HG03432 (cell line): Measurements from ENCODE around the gene WASHC1.
"Not testable (repeated sequence)": the region's sequence is repeated elsewhere in the genome, so short reads cannot be mapped to it uniquely, and the experiment has no call there.

Experiments used
- ATAC-seq: cut with Tn5 transposase; IDR thresholded peaks from one replicate; pipeline ENCODE4 v1.9.1; 2021; ENCODE audit warnings: mild to moderate bottlenecking, moderate library complexity; ENCODE audit not compliant: unreplicated experiment

The WASHC1 gene

DNA sequence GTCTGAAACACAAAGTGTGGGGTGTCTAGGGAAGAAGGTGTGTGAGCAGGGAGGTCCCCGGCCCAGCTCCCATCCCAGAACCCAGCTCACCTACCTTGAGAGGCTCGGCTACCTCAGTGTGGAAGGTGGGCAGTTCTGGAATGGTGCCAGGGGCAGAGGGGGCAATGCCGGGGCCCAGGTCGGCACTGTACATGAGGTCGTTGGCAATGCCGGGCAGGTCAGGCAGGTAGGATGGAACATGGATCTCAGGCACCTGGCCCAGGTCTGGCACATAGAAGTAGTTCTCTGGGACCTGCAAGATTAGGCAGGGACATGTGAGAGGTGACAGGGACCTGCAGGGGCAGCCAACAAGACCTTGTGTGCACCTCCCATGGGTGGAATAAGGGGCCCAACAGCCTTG lies 12.4 kb downstream of the WASHC1 start:
- not testable (repeated sequence) for ATAC-seq

DNA sequence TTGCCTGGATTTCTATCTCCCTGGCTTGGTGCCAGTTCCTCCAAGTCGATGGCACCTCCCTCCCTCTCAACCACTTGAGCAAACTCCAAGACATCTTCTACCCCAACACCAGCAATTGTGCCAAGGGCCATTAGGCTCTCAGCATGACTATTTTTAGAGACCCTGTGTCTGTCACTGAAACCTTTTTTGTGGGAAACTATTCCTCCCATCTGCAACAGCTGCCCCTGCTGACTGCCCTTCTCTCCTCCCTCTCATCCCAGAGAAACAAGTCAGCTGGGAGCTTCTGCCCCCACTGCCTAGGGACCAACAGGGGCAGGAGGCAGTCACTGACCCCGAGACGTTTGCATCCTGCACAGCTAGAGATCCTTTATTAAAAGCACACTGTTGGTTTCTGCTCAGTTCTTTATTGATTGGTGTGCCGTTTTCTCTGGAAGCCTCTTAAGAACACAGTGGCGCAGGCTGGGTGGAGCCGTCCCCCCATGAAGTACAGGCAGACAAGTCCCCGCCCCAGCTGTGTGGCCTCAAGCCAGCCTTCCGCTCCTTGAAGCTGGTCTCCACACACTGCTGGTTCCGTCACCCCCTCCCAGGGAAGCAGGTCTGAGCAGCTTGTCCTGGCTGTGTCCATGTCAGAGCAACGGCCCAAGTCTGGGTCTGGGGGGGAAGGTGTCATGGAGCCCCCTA lies 15.0 kb downstream of the WASHC1 start:
- not testable (repeated sequence) for ATAC-seq

DNA sequence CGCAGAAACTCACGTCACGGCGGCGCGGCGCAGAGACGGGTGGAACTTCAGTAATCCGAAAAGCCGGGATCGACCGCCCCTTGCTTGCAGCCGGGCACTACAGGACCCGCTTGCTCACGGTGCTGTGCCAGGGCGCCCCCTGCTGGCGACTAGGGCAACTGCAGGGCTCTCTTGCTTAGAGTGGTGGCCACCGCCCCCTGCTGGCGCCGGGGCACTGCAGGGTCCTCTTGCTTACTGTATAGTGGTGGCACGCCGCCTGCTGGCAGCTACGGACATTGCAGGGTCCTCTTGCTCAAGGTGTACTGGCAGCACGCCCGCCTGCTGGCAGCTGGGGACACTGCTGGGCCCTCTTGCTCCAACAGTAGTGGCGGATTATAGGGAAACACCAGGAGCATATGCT lies 18.1 kb downstream of the WASHC1 start:
- not testable (repeated sequence) for ATAC-seq

DNA sequence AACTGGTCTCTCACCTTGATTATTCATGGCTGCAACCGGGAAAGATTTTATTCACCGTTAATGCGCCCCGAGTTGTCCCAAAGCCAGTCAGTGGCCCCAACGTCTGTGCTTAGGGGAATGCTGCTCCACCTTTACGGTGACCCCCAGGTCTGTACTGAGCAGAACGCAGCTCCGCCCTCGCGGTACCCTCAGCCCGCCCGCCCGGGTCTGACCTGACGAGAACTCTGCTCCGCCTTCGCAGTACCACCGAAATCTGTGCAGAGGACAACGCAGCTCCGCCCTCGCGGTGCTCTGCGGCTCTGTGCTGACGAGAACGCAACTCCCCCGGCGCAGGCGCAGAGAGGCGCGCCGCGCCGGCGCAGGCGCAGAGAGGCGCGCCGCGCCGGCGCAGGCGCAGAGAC lies 18.6 kb downstream of the WASHC1 start:
- ATAC-seq, result not testable (repeated sequence)

DNA sequence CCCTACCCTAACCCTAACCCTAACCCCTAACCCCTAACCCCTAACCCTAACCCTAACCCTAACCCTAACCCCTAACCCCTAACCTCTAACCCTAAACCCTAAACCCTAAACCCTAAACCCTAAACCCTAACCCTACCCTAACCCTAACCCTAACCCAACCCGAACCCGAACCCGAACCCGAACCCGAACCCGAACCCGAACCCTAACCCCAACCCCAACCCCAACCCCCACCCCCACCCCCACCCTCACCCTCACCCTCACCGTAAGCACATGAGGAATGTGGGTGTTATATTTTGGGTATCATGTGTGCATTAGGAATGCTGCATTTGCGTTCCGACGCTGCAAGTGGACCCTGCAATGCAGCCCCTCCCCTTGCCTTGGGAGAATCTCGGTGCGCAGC lies 19.0 kb downstream of the WASHC1 start:
- not testable (repeated sequence) for ATAC-seq
